Measurements from ENCODE around the gene GDAP1L1. TPM values are rescaled to one million over a fixed set of nuclear protein-coding genes. Genes with fewer than 3 reads are reported as not detected.

GDAP1L1 gene
- polyA plus RNA-seq, result not detected

GRCh38 chr20:44247131-44247571 is at the start of gene GDAP1L1:
TSS of gene GDAP1L1 (plus strand) at chr20:44247308. CDS start at chr20:44247335, 27 bp downstream.
- Mint-ChIP-seq H3K27ac (no peak within 1 kb of the TSS), H3K36me3 (no peaks in the 10 kb centered on the region), H3K4me3 (no peak within 1 kb of the TSS), H3K27me3 (peaks cover 21% of the 10 kb centered on the region), H3K4me1 (peaks cover 0 to 4% (median 3%) of the 10 kb centered on the region in 3 donors), H3K9me3 (peaks cover 0 to 4% (median 4%) of the 10 kb centered on the region in 3 donors)

- Mint-ChIP-seq H3K9me3 (no peaks in the 10 kb centered on the region), H3K4me1 (peaks cover 4 to 14% (median 9%) of the 10 kb centered on the region in 3 donors), H3K27ac (peak overlapping the region in 2 of 3 donors; percentile 42 to 45), H3K36me3 (peaks cover 7% of the 10 kb centered on the region), H3K4me3 (no peak overlapping the region), H3K27me3 (no peaks in the 10 kb centered on the region)
Measured at GRCh38 chr20:44198872-44199271, 48.2 kb upstream of the GDAP1L1 start.

- Mint-ChIP-seq H3K27me3 (no peaks in the 10 kb centered on the region), H3K4me1 (peaks cover 7 to 19% (median 9%) of the 10 kb centered on the region in 3 donors), H3K4me3 (no peak overlapping the region), H3K27ac (peak overlapping the region in 1 of 3 donors; percentile 65), H3K36me3 (peaks cover 8% of the 10 kb centered on the region), H3K9me3 (no peaks in the 10 kb centered on the region)
Measured at GRCh38 chr20:44199877-44200276, 47.2 kb upstream of the GDAP1L1 start.

- H3K4me3 Mint-ChIP-seq, result no peak overlapping the region
- peaks cover 8% of the 10 kb centered on the region for H3K36me3 Mint-ChIP-seq
- peak overlapping the region; percentile 38 to 65 (median 51) for H3K27ac Mint-ChIP-seq
- no peaks in the 10 kb centered on the region for H3K27me3 Mint-ChIP-seq
- no peaks in the 10 kb centered on the region for H3K9me3 Mint-ChIP-seq
- H3K4me1 Mint-ChIP-seq, result peaks cover 7 to 19% (median 11%) of the 10 kb centered on the region in 3 donors
Measured at GRCh38 chr20:44200371-44200770, 46.7 kb upstream of the GDAP1L1 start.

- peaks cover 8% of the 10 kb centered on the region for H3K36me3 Mint-ChIP-seq
- no peaks in the 10 kb centered on the region for H3K9me3 Mint-ChIP-seq
- H3K27me3 Mint-ChIP-seq, result no peaks in the 10 kb centered on the region
Measured at GRCh38 chr20:44200983-44201382, 46.1 kb upstream of the GDAP1L1 start.

GRCh38 chr20:44203161-44203560 is 43.9 kb upstream of the GDAP1L1 start:
- Mint-ChIP-seq H3K4me3 (no peak overlapping the region), H3K9me3 (no peaks in the 10 kb centered on the region), H3K36me3 (peaks cover 10% of the 10 kb centered on the region), H3K27ac (no peak overlapping the region), H3K27me3 (no peaks in the 10 kb centered on the region), H3K4me1 (peaks cover 21 to 39% (median 26%) of the 10 kb centered on the region in 3 donors)

More at GRCh38 chr20:44200983-44201382, 46.1 kb upstream of the GDAP1L1 start:
- no peak overlapping the region for H3K4me3 Mint-ChIP-seq
- peaks cover 7 to 19% (median 9%) of the 10 kb centered on the region in 3 donors for H3K4me1 Mint-ChIP-seq
- peak overlapping the region in 2 of 3 donors; percentile 38 to 51 for H3K27ac Mint-ChIP-seq

- H3K4me1 Mint-ChIP-seq, result peaks cover 31 to 50% (median 35%) of the 10 kb centered on the region in 3 donors
- H3K36me3 Mint-ChIP-seq, result peaks cover 10% of the 10 kb centered on the region
- H3K9me3 Mint-ChIP-seq, result no peaks in the 10 kb centered on the region
- no peak overlapping the region for H3K27ac Mint-ChIP-seq
- H3K4me3 Mint-ChIP-seq, result peak overlapping the region in 1 of 4 donors; percentile 48
- H3K27me3 Mint-ChIP-seq, result no peaks in the 10 kb centered on the region
Measured at GRCh38 chr20:44204156-44204831, 42.8 kb upstream of the GDAP1L1 start.

- no peaks in the 10 kb centered on the region for H3K27me3 Mint-ChIP-seq
- no peak overlapping the region for H3K4me3 Mint-ChIP-seq
- peaks cover 33 to 56% (median 37%) of the 10 kb centered on the region in 3 donors for H3K4me1 Mint-ChIP-seq
- no peaks in the 10 kb centered on the region for H3K9me3 Mint-ChIP-seq
- H3K27ac Mint-ChIP-seq, result no peak overlapping the region
- H3K36me3 Mint-ChIP-seq, result peaks cover 7% of the 10 kb centered on the region
Measured at GRCh38 chr20:44204832-44205215, 42.3 kb upstream of the GDAP1L1 start.

- Mint-ChIP-seq H3K9me3 (no peaks in the 10 kb centered on the region), H3K27me3 (no peaks in the 10 kb centered on the region), H3K27ac (peak overlapping the region in 1 of 3 donors; percentile 65), H3K4me3 (peak overlapping the region in 2 of 4 donors; percentile 62 to 63), H3K4me1 (peaks cover 31 to 50% (median 35%) of the 10 kb centered on the region in 3 donors), H3K36me3 (peaks cover 6% of the 10 kb centered on the region)
Measured at GRCh38 chr20:44206132-44206531, 41.0 kb upstream of the GDAP1L1 start.

- H3K27ac Mint-ChIP-seq, result peak overlapping the region; percentile 76 to 92 (median 78)
- H3K4me3 Mint-ChIP-seq, result peak overlapping the region; percentile 50 to 95 (median 88)
- H3K36me3 Mint-ChIP-seq, result peaks cover 3% of the 10 kb centered on the region
- H3K9me3 Mint-ChIP-seq, result no peaks in the 10 kb centered on the region
- no peaks in the 10 kb centered on the region for H3K27me3 Mint-ChIP-seq
- H3K4me1 Mint-ChIP-seq, result peaks cover 39 to 54% (median 41%) of the 10 kb centered on the region in 3 donors
Measured at GRCh38 chr20:44207126-44207723, 39.9 kb upstream of the GDAP1L1 start.

- Mint-ChIP-seq H3K27me3 (no peaks in the 10 kb centered on the region), H3K9me3 (no peaks in the 10 kb centered on the region), H3K4me3 (peak overlapping the region; percentile 87 to 95 (median 92)), H3K27ac (peak overlapping the region; percentile 78 to 98 (median 92)), H3K36me3 (peaks cover 3% of the 10 kb centered on the region), H3K4me1 (peaks cover 40 to 55% (median 41%) of the 10 kb centered on the region in 3 donors)
Measured at GRCh38 chr20:44208165-44208564, 38.9 kb upstream of the GDAP1L1 start.

GRCh38 chr20:44208770-44209169 is 38.3 kb upstream of the GDAP1L1 start:
- H3K4me3 Mint-ChIP-seq, result peak overlapping the region; percentile 87 to 95 (median 92)
- no peaks in the 10 kb centered on the region for H3K9me3 Mint-ChIP-seq
- no peaks in the 10 kb centered on the region for H3K27me3 Mint-ChIP-seq
- peaks cover 39 to 55% (median 41%) of the 10 kb centered on the region in 3 donors for H3K4me1 Mint-ChIP-seq
- H3K27ac Mint-ChIP-seq, result peak overlapping the region; percentile 78 to 98 (median 92)
- peaks cover 3% of the 10 kb centered on the region for H3K36me3 Mint-ChIP-seq

- no peaks in the 10 kb centered on the region for H3K9me3 Mint-ChIP-seq
- peaks cover 2% of the 10 kb centered on the region for H3K36me3 Mint-ChIP-seq
- peak overlapping the region; percentile 92 to 98 (median 98) for H3K27ac Mint-ChIP-seq
- H3K27me3 Mint-ChIP-seq, result no peaks in the 10 kb centered on the region
- H3K4me3 Mint-ChIP-seq, result peak overlapping the region; percentile 87 to 95 (median 92)
- peaks cover 36 to 50% (median 41%) of the 10 kb centered on the region in 3 donors for H3K4me1 Mint-ChIP-seq
Measured at GRCh38 chr20:44209686-44210405, 37.3 kb upstream of the GDAP1L1 start.

GRCh38 chr20:44210406-44211176 is 36.5 kb upstream of the GDAP1L1 start, which contains the start of gene OSER1:
TSS of gene OSER1 (minus strand) at chr20:44210771. CDS start at chr20:44206957, 3,814 bp downstream.
- peak within 1 kb of the TSS; percentile 87 to 95 (median 92) for H3K4me3 Mint-ChIP-seq
- H3K36me3 Mint-ChIP-seq, result peaks cover 7% of the 10 kb centered on the region
- H3K27ac Mint-ChIP-seq, result peak within 1 kb of the TSS; percentile 92 to 98 (median 98)
- H3K27me3 Mint-ChIP-seq, result no peaks in the 10 kb centered on the region
- H3K4me1 Mint-ChIP-seq, result peaks cover 42 to 55% (median 44%) of the 10 kb centered on the region in 3 donors
- no peaks in the 10 kb centered on the region for H3K9me3 Mint-ChIP-seq

Measured in IgD-negative memory B cell (primary cell).